ENCODE data around the gene VPS13C.
A peak's percentile ranks its signal among the peaks of the same experiment; 100 is the strongest.

Gene VPS13C

GRCh38 chr15:61853195-61853594, 207.1 kb downstream of the VPS13C start:
- DNase-seq (ENCODE audit: low spot score), result no peak

GRCh38 chr15:61851955-61852354, 208.3 kb downstream of the VPS13C start:
- no peak for DNase-seq (ENCODE audit: low spot score)

GRCh38 chr15:61849447-61849846, 210.8 kb downstream of the VPS13C start:
- DNase-seq (ENCODE audit: low spot score), result no peak

GRCh38 chr15:61841466-61841865, 218.8 kb downstream of the VPS13C start:
- DNase-seq (ENCODE audit: low spot score), result no peak

- DNase-seq (ENCODE audit: low spot score), result no peak
Observed at GRCh38 chr15:61840090-61840489, 220.2 kb downstream of the VPS13C start.

GRCh38 chr15:61839546-61839945, 220.7 kb downstream of the VPS13C start:
- no peak for DNase-seq (ENCODE audit: low spot score)

GRCh38 chr15:61835496-61836106, 224.6 kb downstream of the VPS13C start:
- peak; percentile 83 for DNase-seq (ENCODE audit: low spot score)

GRCh38 chr15:61835029-61835428, 225.2 kb downstream of the VPS13C start:
- DNase-seq (ENCODE audit: low spot score), result no peak

- peak; percentile 78 for DNase-seq (ENCODE audit: low spot score)
Observed at GRCh38 chr15:61834076-61834697, 226.1 kb downstream of the VPS13C start.

GRCh38 chr15:61832223-61832622, 228.0 kb downstream of the VPS13C start:
- no peak for DNase-seq (ENCODE audit: low spot score)

- peak; percentile 59 for DNase-seq (ENCODE audit: low spot score)
Observed at GRCh38 chr15:61831505-61831921, 228.7 kb downstream of the VPS13C start.

- DNase-seq (ENCODE audit: low spot score), result no peak
Observed at GRCh38 chr15:61830536-61831330, 229.5 kb downstream of the VPS13C start.

GRCh38 chr15:61829514-61829889, 230.7 kb downstream of the VPS13C start:
- no peak for DNase-seq (ENCODE audit: low spot score)

- DNase-seq (ENCODE audit: low spot score), result no peak
Observed at GRCh38 chr15:61828860-61829513, 231.3 kb downstream of the VPS13C start.

- DNase-seq (ENCODE audit: low spot score), result peak; percentile 36
Observed at GRCh38 chr15:61828008-61828407, 232.2 kb downstream of the VPS13C start.

GRCh38 chr15:61827131-61827530, 233.1 kb downstream of the VPS13C start:
- DNase-seq (ENCODE audit: low spot score), result no peak

- no peak for DNase-seq (ENCODE audit: low spot score)
Observed at GRCh38 chr15:61824291-61824690, 236.0 kb downstream of the VPS13C start.

- no peak for DNase-seq (ENCODE audit: low spot score)
Observed at GRCh38 chr15:61822511-61822910, 237.7 kb downstream of the VPS13C start.

- no peak for DNase-seq (ENCODE audit: low spot score)
Observed at GRCh38 chr15:61820951-61821350, 239.3 kb downstream of the VPS13C start.

- no peak for DNase-seq (ENCODE audit: low spot score)
Observed at GRCh38 chr15:61820212-61820611, 240.0 kb downstream of the VPS13C start.

- no peak for DNase-seq (ENCODE audit: low spot score)
Observed at GRCh38 chr15:61819386-61819785, 240.9 kb downstream of the VPS13C start.

- no peak for DNase-seq (ENCODE audit: low spot score)
Observed at GRCh38 chr15:61818801-61819200, 241.4 kb downstream of the VPS13C start.

GRCh38 chr15:61816856-61817255, 243.4 kb downstream of the VPS13C start:
- DNase-seq (ENCODE audit: low spot score), result no peak
